RWPE1 (cell line): ENCODE results near the gene LARP4.
"Not testable (repeated sequence)": the region's sequence is repeated elsewhere in the genome, so short reads cannot be mapped to it uniquely, and the experiment has no call there.

ENCODE experiments used
- CTCF ChIA-PET: fragments of 350-600 bp; sonication (Branson Sonifier 250); formaldehyde crosslinking; extraction: SDS; loops from one replicate; lab custom pipeline; 2021; lab: Yijun Ruan, JAX
- POLR2A ChIA-PET: fragments of 400-600 bp; formaldehyde crosslinking; extraction: SDS; loops from one replicate; lab custom pipeline; 2020; ENCODE audit warnings: antibody characterized with exemption; ENCODE audit not compliant: low non-redundant PET; lab: Yijun Ruan, JAX
- DNase-seq: peaks from one replicate; pipeline ENCODE4 v3.0.0; 2012; ENCODE audit warnings: low spot score
- H3K27ac ChIP-seq: fragments of 450-650 bp; 2 replicates; pipeline ENCODE4 v1.5.1; 2017
- TF ChIP-seq, protein P1 (sequence below): fragments of 450-650 bp; conservative IDR thresholded peaks from 2 replicates; pipeline ENCODE4 v1.5.1; 2017; ENCODE audit warnings: low read depth, mild to moderate bottlenecking

The LARP4 gene

GRCh38 chr12:50467439-50467838, 66.8 kb downstream of the LARP4 start:
- TF ChIP-seq, protein P1, sequence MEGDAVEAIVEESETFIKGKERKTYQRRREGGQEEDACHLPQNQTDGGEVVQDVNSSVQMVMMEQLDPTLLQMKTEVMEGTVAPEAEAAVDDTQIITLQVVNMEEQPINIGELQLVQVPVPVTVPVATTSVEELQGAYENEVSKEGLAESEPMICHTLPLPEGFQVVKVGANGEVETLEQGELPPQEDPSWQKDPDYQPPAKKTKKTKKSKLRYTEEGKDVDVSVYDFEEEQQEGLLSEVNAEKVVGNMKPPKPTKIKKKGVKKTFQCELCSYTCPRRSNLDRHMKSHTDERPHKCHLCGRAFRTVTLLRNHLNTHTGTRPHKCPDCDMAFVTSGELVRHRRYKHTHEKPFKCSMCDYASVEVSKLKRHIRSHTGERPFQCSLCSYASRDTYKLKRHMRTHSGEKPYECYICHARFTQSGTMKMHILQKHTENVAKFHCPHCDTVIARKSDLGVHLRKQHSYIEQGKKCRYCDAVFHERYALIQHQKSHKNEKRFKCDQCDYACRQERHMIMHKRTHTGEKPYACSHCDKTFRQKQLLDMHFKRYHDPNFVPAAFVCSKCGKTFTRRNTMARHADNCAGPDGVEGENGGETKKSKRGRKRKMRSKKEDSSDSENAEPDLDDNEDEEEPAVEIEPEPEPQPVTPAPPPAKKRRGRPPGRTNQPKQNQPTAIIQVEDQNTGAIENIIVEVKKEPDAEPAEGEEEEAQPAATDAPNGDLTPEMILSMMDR = no peak
- no peak overlapping the region for H3K27ac ChIP-seq
- ChIA-PET POLR2A (no interaction called here), CTCF (no interaction called here)
- DNase-seq = no peak

DNA sequence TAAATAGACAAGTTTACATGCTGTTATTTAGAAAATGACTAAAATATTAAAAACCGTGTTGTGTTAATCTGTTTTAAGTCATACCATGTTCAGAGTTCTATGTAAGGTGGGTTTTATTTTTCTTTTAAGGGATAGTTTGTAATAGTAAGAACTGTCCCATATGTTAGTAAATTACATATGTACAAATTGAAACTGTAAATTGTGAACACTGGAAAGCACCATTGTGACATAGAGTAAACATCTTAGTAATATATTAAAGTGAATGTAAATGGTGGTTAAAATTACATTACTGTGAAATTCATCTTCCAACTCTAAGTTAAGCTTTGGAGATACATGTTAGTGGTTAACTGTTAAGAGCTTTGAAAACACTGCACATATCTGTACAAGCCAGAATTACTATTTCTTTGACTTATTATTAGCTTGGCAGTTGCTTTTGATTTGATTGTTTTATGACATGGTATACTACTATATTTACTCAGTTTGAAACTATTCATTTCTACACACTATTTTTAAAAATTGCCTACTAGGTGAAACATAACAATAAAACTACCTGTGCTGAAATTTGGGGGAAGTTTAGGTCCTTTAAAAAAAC, 76.7 kb downstream of the LARP4 start:
- H3K27ac ChIP-seq = no peak overlapping the region
- ChIA-PET POLR2A (no interaction called here), CTCF (no interaction called here)
- TF ChIP-seq, protein P1 = no peak
- no peak for DNase-seq

- H3K27ac ChIP-seq = no peak overlapping the region
- TF ChIP-seq, protein P1 = no peak
- CTCF ChIA-PET = no interaction called here
- no peak for DNase-seq
- POLR2A ChIA-PET = no interaction called here
Observed at GRCh38 chr12:50482571-50482970, 81.9 kb downstream of the LARP4 start.

DNA sequence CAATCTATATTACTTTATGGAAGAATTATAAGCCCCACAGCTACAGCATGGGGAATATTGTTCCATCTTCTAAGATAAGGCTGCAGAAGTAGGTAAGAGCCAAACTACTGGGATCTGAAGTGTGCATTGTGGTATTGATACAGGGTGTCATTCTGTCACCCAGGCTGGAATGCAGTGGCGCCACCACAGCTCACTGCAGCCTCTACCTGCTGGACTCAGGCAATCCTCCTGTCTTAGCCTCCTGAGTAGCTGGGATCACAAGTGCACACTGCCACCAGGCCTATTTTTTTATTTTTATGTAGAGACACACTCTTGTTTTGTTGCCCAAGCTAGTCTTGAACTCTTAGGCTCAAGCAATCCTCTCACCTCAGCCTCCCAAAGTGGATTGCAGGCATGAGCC, 82.8 kb downstream of the LARP4 start:
- POLR2A ChIA-PET = no interaction called here
- no peak for DNase-seq
- no peak overlapping the region for H3K27ac ChIP-seq
- CTCF ChIA-PET = interaction anchor here (0.6 kb wide), 2 partner anchors 129 to 157 kb away, joined by 3 to 4 read pairs; no protein-coding TSS in a partner anchor
- TF ChIP-seq, protein P1 = no peak

GRCh38 chr12:50488801-50489200, 88.1 kb downstream of the LARP4 start:
- ChIA-PET POLR2A (no interaction called here), CTCF (no interaction called here)
- TF ChIP-seq, protein P1 = no peak
- H3K27ac ChIP-seq = no peak overlapping the region
- DNase-seq = no peak

DNA sequence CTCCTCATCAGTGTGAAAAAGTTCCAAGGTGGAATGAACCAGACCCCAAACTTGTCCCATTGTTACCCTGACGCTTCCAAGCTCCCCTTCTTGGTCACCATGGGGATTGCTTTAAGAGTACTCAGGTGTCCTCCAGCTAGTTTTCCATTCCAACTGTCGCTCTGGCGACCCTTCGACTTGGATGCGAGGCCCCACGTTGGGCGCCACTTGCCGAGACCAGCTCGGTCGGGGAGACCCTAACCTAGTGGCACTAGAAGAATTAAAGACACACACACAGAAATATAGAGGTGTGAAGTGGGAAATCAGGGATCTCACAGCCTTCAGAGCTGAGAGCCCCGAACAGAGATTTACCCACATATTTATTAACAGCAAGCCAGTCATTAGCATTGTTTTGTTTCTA, 97.4 kb downstream of the LARP4 start:
- DNase-seq, H3K27ac ChIP-seq, POLR2A ChIA-PET: not testable (repeated sequence)
- CTCF ChIA-PET = interaction anchor here (0.7 kb wide), 1 partner anchor 122 kb away, joined by 4 read pairs; no protein-coding TSS in a partner anchor
